GM12878 (cell line): ENCODE measurements around the gene LRBA. TPM values are rescaled to one million over a fixed set of nuclear protein-coding genes. Genes with fewer than 3 reads are reported as not detected.

Experiments
- ATAC-seq: fragments of 200-7000 bp; cut with Tn5 transposase; 3 replicates; pipeline ENCODE4 v1.9.1; 2020; ENCODE audit warnings: mild to moderate bottlenecking, moderate library complexity
- BruUV-seq: library from RNA; stranded (reverse); fragments of 400-500 nt; replicated peaks from 2 replicates; lab custom pipeline; 2021; lab: Mats Ljungman, UMichigan
- CTCF ChIA-PET: fragments of 300-600 bp; sonication (Branson Sonifier 250); formaldehyde crosslinking; extraction: SDS; loops from one replicate; lab custom pipeline; 2021; ENCODE audit warnings: inconsistent platforms; lab: Yijun Ruan, JAX
- POLR2A ChIA-PET: fragments of 350-600 bp; formaldehyde crosslinking; extraction: SDS; loops from one replicate; lab custom pipeline; 2021; ENCODE audit warnings: inconsistent platforms; lab: Charles Lee
- RAD21 ChIA-PET: fragments of 300-600 bp; sonication (Branson Sonifier 250); formaldehyde crosslinking; loops from one replicate; lab custom pipeline; 2023; ENCODE audit warnings: antibody characterized with exemption; ENCODE audit not compliant: unreplicated experiment; lab: Charles Lee
- SMC1A ChIA-PET: fragments of 300-600 bp; sonication (Branson Sonifier 250); formaldehyde crosslinking; loops from one replicate; lab custom pipeline; 2023; ENCODE audit not compliant: unreplicated experiment, uncharacterized antibody; lab: Charles Lee
- DNase-seq: peaks from one replicate; pipeline ENCODE4 v3.0.0-alpha.2; 2011; ENCODE audit warnings: low read depth, low spot score
- FAIRE-seq: peaks from 3 replicates; lab custom pipeline; 2011; peaks lifted over from hg19 to GRCh38; lab: Jason Lieb, UNC
- H2AFZ ChIP-seq: 2 replicates; pipeline ENCODE4 v1.6.0; 2011; ENCODE audit warnings: low read depth, low read length, control low read depth; ENCODE audit not compliant: control insufficient read depth
- H3K27ac ChIP-seq: 2 replicates; pipeline ENCODE4 v1.5.1; 2011; ENCODE audit warnings: control low read depth; ENCODE audit not compliant: control insufficient read depth, insufficient read depth
- H3K27me3 ChIP-seq, 2 experiments: replicated peaks in 1 of 2; 2 replicates each; pipeline versions ENCODE4 v1.6.0 to v1.6.1; 2011; ENCODE audit warnings: low read length in 1 of 2; ENCODE audit not compliant: control insufficient read depth in 2 of 2, insufficient read depth in 2 of 2
- H3K36me3 ChIP-seq, 2 experiments: 2 replicates each; pipeline ENCODE4 v1.5.1; 2011; ENCODE audit warnings: low read length in 1 of 2; ENCODE audit not compliant: control insufficient read depth in 2 of 2, insufficient read depth in 2 of 2
- H3K4me1 ChIP-seq: 2 replicates; pipeline ENCODE4 v1.6.1; 2011; ENCODE audit warnings: mild to moderate bottlenecking, low read length, moderate library complexity, mixed read lengths; ENCODE audit not compliant: control insufficient read depth, insufficient read depth
- H3K4me2 ChIP-seq: 2 replicates; pipeline ENCODE4 v1.6.0; 2011; ENCODE audit warnings: control low read depth; ENCODE audit not compliant: control insufficient read depth, insufficient read depth
- H3K4me3 ChIP-seq: fragments of 200-600 bp; sonication (generic); 2 replicates; pipeline ENCODE4 v1.5.1; 2016
- H3K79me2 ChIP-seq: 2 replicates; pipeline ENCODE4 v1.6.0; 2011; ENCODE audit warnings: low read length; ENCODE audit not compliant: control insufficient read depth, insufficient read depth
- H3K9ac ChIP-seq: 2 replicates; pipeline ENCODE4 v1.8.0; 2011; ENCODE audit warnings: low read length, control low read depth, mixed read lengths; ENCODE audit not compliant: control insufficient read depth, insufficient read depth
- H3K9me3 ChIP-seq: replicated peaks from 3 replicates; pipeline ENCODE4 v1.5.1; 2011; ENCODE audit warnings: mild to moderate bottlenecking, low read length; ENCODE audit not compliant: control insufficient read depth, insufficient read depth
- H4K20me1 ChIP-seq: 2 replicates; pipeline ENCODE4 v1.6.0; 2011; ENCODE audit not compliant: control insufficient read depth, insufficient read depth
- EED ChIP-seq: sonication (generic); IDR thresholded peaks from 2 replicates; pipeline ENCODE4 v1.6.1; 2016; ENCODE audit warnings: antibody characterized with exemption, low read depth
- NR2F1 ChIP-seq: fragments of 450-650 bp; conservative IDR thresholded peaks from 2 replicates; pipeline ENCODE4 v1.6.1; 2017; ENCODE audit warnings: mild to moderate bottlenecking
- SRF ChIP-seq, 2 experiments: IDR thresholded peaks; 2 replicates each; pipeline ENCODE4 v1.6.1; 2011; ENCODE audit warnings: low read depth in 2 of 2, low read length in 2 of 2, mild to moderate bottlenecking in 1 of 2, moderate library complexity in 1 of 2
- YBX1 ChIP-seq: fragments of 450-650 bp; IDR thresholded peaks from 2 replicates; pipeline ENCODE4 v1.6.1; 2016; ENCODE audit warnings: antibody characterized with exemption
- ZSCAN29 ChIP-seq: fragments of 450-650 bp; IDR thresholded peaks from 2 replicates; pipeline ENCODE4 v1.6.1; 2017; ENCODE audit warnings: mild to moderate bottlenecking, moderate library complexity
- WGBS: methylation state at CpG from one replicate; pipeline ENCODE4 v1.1.6; 2016; ENCODE audit warnings: low lambda C conversion rate; ENCODE audit not compliant: insufficient replicate concordance, insufficient coverage; ENCODE audit errors: missing lambda C conversion rate; 5-methylcytosine and 5-hydroxymethylcytosine counted together
- in situ Hi-C: fragments of 300-500 bp; cut with MboI; formaldehyde crosslinking; loops from 9 replicates; pipeline ENCODE4 v1.14.3; 2018; ENCODE audit warnings: mixed read lengths
- intact Hi-C: fragments of 100-400 bp; cut with micrococcal nuclease; formaldehyde crosslinking; loops from one replicate; pipeline ENCODE4 v1.14.2; 2022; ENCODE audit not compliant: unreplicated experiment
- polyA plus RNA-seq, 11 experiments: library from polyadenylated mRNA; depleted of rRNA in 4 of 11; unstranded in 6 of 11; stranded (reverse) in 5 of 11; fragments of >200 nt; fragmentation: Nextera tagmentation in 4 of 11; fragmentation: Illumina TruSeq in 1 of 11; extraction: Ambion mirVana in 4 of 11; extraction: Trizol in 1 of 11; gene quantifications; 1 replicate in 1 of 11; 2 replicates in 10 of 11; pipeline versions ENCODE4 v1.2.1 to v1.2.3, GENCODE V29; 2011 to 2016; ENCODE audit warnings: inconsistent platforms in 2 of 11, missing spikeins in 2 of 11, low read depth in 1 of 11
- total RNA-seq, 4 experiments: library from RNA; depleted of rRNA in 3 of 4; stranded (reverse); fragments of >200 nt in 3 of 4; fragmentation: Illumina TruSeq in 1 of 4; extraction: Trizol in 1 of 4; gene quantifications; 2 replicates each; pipeline versions ENCODE4 v1.2.1 to v1.2.3, GENCODE V29; 2013 to 2021
- TF ChIP-seq, protein P1 (sequence below): IDR thresholded peaks from 2 replicates; pipeline ENCODE4 v1.6.1; 2011; ENCODE audit warnings: borderline replicate concordance, low read depth, mild to moderate bottlenecking, moderate library complexity, low read length; ENCODE audit not compliant: insufficient read depth, poor library complexity, severe bottlenecking

The LRBA gene
- total and polyA plus RNA-seq, 10 of the 15 experiments (the other 5 are each of a cell fraction or from before 2014, with no cell fraction given) = 20.3 to 93.4 (median 55.0) TPM

DNA sequence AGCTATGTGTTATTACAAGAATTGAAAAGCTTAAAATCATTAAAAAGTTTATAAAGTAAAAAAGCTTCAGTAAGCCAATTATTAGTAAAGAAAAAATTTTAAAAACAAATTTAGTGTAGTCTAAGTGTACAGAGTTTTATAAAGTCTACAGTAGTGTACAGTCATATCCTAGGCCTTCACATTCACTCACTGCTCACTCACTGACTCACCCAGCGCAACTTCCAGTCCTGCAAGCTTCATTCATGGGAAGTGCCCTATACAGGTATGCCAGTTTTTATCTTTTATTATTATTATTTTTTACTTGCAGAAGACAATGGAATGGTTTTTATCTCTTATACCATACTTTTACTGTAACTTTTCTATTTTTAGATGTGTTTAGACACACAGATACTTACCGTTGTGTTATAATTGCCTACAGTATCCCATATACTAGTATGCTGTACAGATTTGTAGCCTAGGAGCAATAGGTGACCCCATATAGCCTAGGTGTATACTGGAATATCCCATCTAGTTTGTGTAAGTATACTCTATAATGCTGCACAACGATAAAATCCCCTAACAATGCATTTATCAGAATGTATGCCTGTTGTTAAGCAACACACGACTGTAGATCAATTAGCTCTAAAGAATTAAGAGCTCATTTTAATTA is 706.1 kb downstream of the LRBA start:
- in situ Hi-C loops (no loop called here), intact Hi-C loops (no loop called here)
- FAIRE-seq (no peak), ATAC-seq (no peak), DNase-seq (no peak)
- Histone ChIP-seq H3K4me2 (no peak overlapping the region), H3K9ac (no peak overlapping the region), H4K20me1 (no peaks in the 10 kb centered on the region), H3K79me2 (no peaks in the 10 kb centered on the region), H3K9me3 (no peaks in the 10 kb centered on the region), H2AFZ (no peak overlapping the region), H3K4me3 (no peak overlapping the region), H3K4me1 (no peaks in the 10 kb centered on the region), H3K27me3 (no peaks in the 10 kb centered on the region), H3K36me3 (no peaks in the 10 kb centered on the region), H3K27ac (no peak overlapping the region)
- BruUV-seq = no TSS peak
- ChIA-PET POLR2A (interaction anchor here (0.7 kb wide), 1 partner anchor 491 kb away, joined by 3 read pairs; no protein-coding TSS in a partner anchor), CTCF (interaction anchor here (1.0 to 2.1 kb wide), 5 partner anchors 11 to 559 kb away, joined by 3 to 8 read pairs (median 3); no protein-coding TSS in a partner anchor), RAD21 (interaction anchor here (1.3 kb wide), 2 partner anchors 8 to 557 kb away, joined by 3 read pairs; no protein-coding TSS in a partner anchor), SMC1A (interaction anchor here (0.6 to 2.0 kb wide), 8 partner anchors 11 to 558 kb away, joined by 3 to 7 read pairs (median 4); no protein-coding TSS in a partner anchor)
- 100% methylated on average over 4 of the region's 4 CpGs for WGBS
- TF ChIP-seq EED (no peak), YBX1 (no peak), SRF (IDR thresholded peaks at IDR 0.05; ENCODE audit: low read depth in 2 of 2, low read length in 2 of 2) (no peak), NR2F1 (no peak), ZSCAN29 (no peak)
- TF ChIP-seq, protein P1, sequence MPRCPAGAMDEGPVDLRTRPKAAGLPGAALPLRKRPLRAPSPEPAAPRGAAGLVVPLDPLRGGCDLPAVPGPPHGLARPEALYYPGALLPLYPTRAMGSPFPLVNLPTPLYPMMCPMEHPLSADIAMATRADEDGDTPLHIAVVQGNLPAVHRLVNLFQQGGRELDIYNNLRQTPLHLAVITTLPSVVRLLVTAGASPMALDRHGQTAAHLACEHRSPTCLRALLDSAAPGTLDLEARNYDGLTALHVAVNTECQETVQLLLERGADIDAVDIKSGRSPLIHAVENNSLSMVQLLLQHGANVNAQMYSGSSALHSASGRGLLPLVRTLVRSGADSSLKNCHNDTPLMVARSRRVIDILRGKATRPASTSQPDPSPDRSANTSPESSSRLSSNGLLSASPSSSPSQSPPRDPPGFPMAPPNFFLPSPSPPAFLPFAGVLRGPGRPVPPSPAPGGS = no peak
